ENCODE measurements around the gene TEFM.

Gene TEFM

GRCh38 chr17:30886187-30886586 lies 19.9 kb downstream of the TEFM start:
- no CpG with 5 or more reads among the region's 5 CpGs for WGBS (ENCODE audit: insufficient coverage, insufficient read length)
- 0 out of 2 replicates have a peak, but pooled peaks cover 2% of the 10 kb centered on the region for H3K36me3 ChIP-seq (ENCODE audit: control insufficient read depth, insufficient read depth, low read length)
- no peaks in the 10 kb centered on the region for H3K27me3 ChIP-seq (ENCODE audit: control insufficient read depth, insufficient read depth, low read length)
- H3K4me3 ChIP-seq (ENCODE audit: low read length): no peak overlapping the region
- H3K27ac ChIP-seq (ENCODE audit: low read length): no peak overlapping the region
- no peak for DNase-seq (ENCODE audit: low read depth, low spot score)
- no peaks in the 10 kb centered on the region for H3K4me1 ChIP-seq (ENCODE audit: control insufficient read depth, insufficient read depth, low read length)
- no peaks in the 10 kb centered on the region for H3K9me3 ChIP-seq (ENCODE audit: control insufficient read depth, insufficient read depth, low read length)

GRCh38 chr17:30869005-30869404 lies 37.0 kb downstream of the TEFM start:
- Histone ChIP-seq H3K27me3 (ENCODE audit: control insufficient read depth, insufficient read depth, low read length) (no peaks in the 10 kb centered on the region), H3K36me3 (ENCODE audit: control insufficient read depth, insufficient read depth, low read length) (no peaks in the 10 kb centered on the region), H3K4me1 (ENCODE audit: control insufficient read depth, insufficient read depth, low read length) (no peaks in the 10 kb centered on the region), H3K27ac (ENCODE audit: low read length) (no peak overlapping the region), H3K9me3 (ENCODE audit: control insufficient read depth, insufficient read depth, low read length) (no peaks in the 10 kb centered on the region), H3K4me3 (ENCODE audit: low read length) (no peak overlapping the region)
- WGBS (ENCODE audit: insufficient coverage, insufficient read length): no CpG with 5 or more reads among the region's 6 CpGs
- no peak for DNase-seq (ENCODE audit: low read depth, low spot score)

GRCh38 chr17:30864636-30865035 lies 41.4 kb downstream of the TEFM start:
- DNase-seq (ENCODE audit: low read depth, low spot score): no peak
- Histone ChIP-seq H3K27me3 (ENCODE audit: control insufficient read depth, insufficient read depth, low read length) (no peaks in the 10 kb centered on the region), H3K36me3 (ENCODE audit: control insufficient read depth, insufficient read depth, low read length) (peaks cover 5% of the 10 kb centered on the region; the same call in 1 of the 2 replicates), H3K4me3 (ENCODE audit: low read length) (no peak overlapping the region), H3K27ac (ENCODE audit: low read length) (no peak overlapping the region), H3K4me1 (ENCODE audit: control insufficient read depth, insufficient read depth, low read length) (no peaks in the 10 kb centered on the region), H3K9me3 (ENCODE audit: control insufficient read depth, insufficient read depth, low read length) (no peaks in the 10 kb centered on the region)
- WGBS (ENCODE audit: insufficient coverage, insufficient read length): no CpG with 5 or more reads among the region's 1 CpG

GRCh38 chr17:30858556-30859250 lies 47.3 kb downstream of the TEFM start:
- peaks cover 9% of the 10 kb centered on the region; the same call in 1 of the 2 replicates for H3K36me3 ChIP-seq (ENCODE audit: control insufficient read depth, insufficient read depth, low read length)
- no CpG with 5 or more reads among the region's 9 CpGs for WGBS (ENCODE audit: insufficient coverage, insufficient read length)

GRCh38 chr17:30854146-30854545 lies 51.9 kb downstream of the TEFM start:
- Histone ChIP-seq H3K9me3 (ENCODE audit: control insufficient read depth, insufficient read depth, low read length) (no peaks in the 10 kb centered on the region), H3K4me3 (ENCODE audit: low read length) (no peak overlapping the region), H3K4me1 (ENCODE audit: control insufficient read depth, insufficient read depth, low read length) (no peaks in the 10 kb centered on the region), H3K27me3 (ENCODE audit: control insufficient read depth, insufficient read depth, low read length) (no peaks in the 10 kb centered on the region), H3K36me3 (ENCODE audit: control insufficient read depth, insufficient read depth, low read length) (peaks cover 4% of the 10 kb centered on the region; the same call in 1 of the 2 replicates), H3K27ac (ENCODE audit: low read length) (no peak overlapping the region)
- no CpG with 5 or more reads among the region's 3 CpGs for WGBS (ENCODE audit: insufficient coverage, insufficient read length)
- no peak for DNase-seq (ENCODE audit: low read depth, low spot score)

More at GRCh38 chr17:30858556-30859250, 47.3 kb downstream of the TEFM start:
- no peak overlapping the region for H3K4me3 ChIP-seq (ENCODE audit: low read length)
- no peaks in the 10 kb centered on the region for H3K27me3 ChIP-seq (ENCODE audit: control insufficient read depth, insufficient read depth, low read length)
- no peaks in the 10 kb centered on the region for H3K9me3 ChIP-seq (ENCODE audit: control insufficient read depth, insufficient read depth, low read length)
- H3K4me1 ChIP-seq (ENCODE audit: control insufficient read depth, insufficient read depth, low read length): no peaks in the 10 kb centered on the region
- no peak for DNase-seq (ENCODE audit: low read depth, low spot score)
- H3K27ac ChIP-seq (ENCODE audit: low read length): no peak overlapping the region

Measured in iPS DF 6.9 (cell line).